ENCODE data around the gene PPP6R1.

GRCh38 chr19:55279340-55279739 lies 20.5 kb upstream of the PPP6R1 start:
- TF ChIP-seq CTCF (IDR thresholded peaks at IDR 0.05 in 4 of 5, conservative IDR thresholded peaks at IDR 0.05 in 1 of 5) (no peak), POLR2A (IDR thresholded peaks at IDR 0.05) (no peak)

Data from gastrocnemius medialis (tissue), 4 donors.